Ishikawa (cell line): Measurements from ENCODE around the gene VPS33A.

ENCODE experiments used
- CEBPB ChIP-seq: IDR thresholded peaks from 2 replicates; pipeline ENCODE4 v1.6.1; 2012
- CREB1 ChIP-seq: IDR thresholded peaks from 2 replicates; pipeline ENCODE4 v1.6.1; 2012; ENCODE audit warnings: low read depth
- EGR1 ChIP-seq: IDR thresholded peaks from 2 replicates; pipeline ENCODE4 v1.6.1; 2012
- EP300 ChIP-seq: IDR thresholded peaks from 2 replicates; pipeline ENCODE4 v1.6.1; 2012; ENCODE audit warnings: borderline replicate concordance
- FOXM1 ChIP-seq: IDR thresholded peaks from 2 replicates; pipeline ENCODE4 v1.6.1; 2012; ENCODE audit warnings: low read depth, borderline replicate concordance
- MAX ChIP-seq: IDR thresholded peaks from 2 replicates; pipeline ENCODE4 v1.6.1; 2012
- NFIC ChIP-seq: IDR thresholded peaks from 2 replicates; pipeline ENCODE4 v1.6.1; 2012
- RAD21 ChIP-seq: IDR thresholded peaks from 2 replicates; pipeline ENCODE4 v1.6.1; 2012; ENCODE audit warnings: low read depth
- REST ChIP-seq: IDR thresholded peaks from 2 replicates; pipeline ENCODE4 v1.6.1; 2012; ENCODE audit warnings: low read depth, mild to moderate bottlenecking
- TAF1 ChIP-seq: IDR thresholded peaks from 2 replicates; pipeline ENCODE4 v1.6.1; 2012; ENCODE audit warnings: low read depth, mild to moderate bottlenecking
- TCF12 ChIP-seq: IDR thresholded peaks from 2 replicates; pipeline ENCODE4 v1.6.1; 2012; ENCODE audit warnings: low read depth
- TEAD4 ChIP-seq: IDR thresholded peaks from 2 replicates; pipeline ENCODE4 v1.6.1; 2012
- USF1 ChIP-seq: IDR thresholded peaks from 2 replicates; pipeline ENCODE4 v1.6.1; 2012
- YY1 ChIP-seq: IDR thresholded peaks from 2 replicates; pipeline ENCODE4 v1.6.1; 2012; ENCODE audit warnings: low read depth
- ZBTB7A ChIP-seq: IDR thresholded peaks from 2 replicates; pipeline ENCODE4 v1.6.1; 2012; ENCODE audit warnings: low read depth

Gene VPS33A

GRCh38 chr12:122225683-122226365 is 40.5 kb downstream of the VPS33A start, which contains the start of gene DIABLO:
TSS of gene DIABLO (minus strand) at chr12:122226052. CDS start at chr12:122226014, 38 bp downstream.
- TF ChIP-seq TCF12 (peak; percentile 49; the same call in 1 of the 2 replicates), ZBTB7A (no peak), REST (no peak), MAX (no peak; the same call in 1 of the 2 replicates), TAF1 (peak; percentile 99), EP300 (no peak), TEAD4 (no peak), CREB1 (peak; percentile 86), CEBPB (no peak; the same call in 1 of the 2 replicates), FOXM1 (no peak), EGR1 (no peak), YY1 (peak; percentile 97), RAD21 (no peak), USF1 (0 out of 2 replicates have a peak, but pooled peaks have one; percentile 29), NFIC (peak; percentile 24; the same call in 1 of the 2 replicates)

- TF ChIP-seq CEBPB, result no peak
- TF ChIP-seq MAX, result no peak
- no peak for TF ChIP-seq USF1
- no peak for TF ChIP-seq TEAD4
- TF ChIP-seq CREB1, result no peak
- TF ChIP-seq REST, result no peak
- no peak for TF ChIP-seq TCF12
These were observed 49.8 kb downstream of the VPS33A start for GRCh38 chr12:122216445-122216844.

- TF ChIP-seq TEAD4 (no peak), RAD21 (no peak), TCF12 (no peak), CEBPB (no peak), EGR1 (no peak), EP300 (no peak), YY1 (no peak), TAF1 (no peak), USF1 (no peak), REST (no peak), MAX (no peak)
These were observed 50.5 kb downstream of the VPS33A start for GRCh38 chr12:122215771-122216170.
